Measurements from ENCODE around the gene ZKSCAN8.

The ZKSCAN8 gene

GRCh38 chr6:28139860-28140543, 1.7 kb upstream of the ZKSCAN8 start:
- DNase-seq (ENCODE audit: low read depth) = no peak
- H3K4me3 ChIP-seq (ENCODE audit: control insufficient read depth, low read depth, low read length) = no peak overlapping the region
- no peak for TF ChIP-seq CTCF (IDR thresholded peaks at IDR 0.05; ENCODE audit: control insufficient read depth, insufficient read depth, low read depth, low read length, missing control alignments)

GRCh38 chr6:28140616-28141015, 1.1 kb upstream of the ZKSCAN8 start:
- DNase-seq (ENCODE audit: low read depth) = no peak
- no peak overlapping the region for H3K4me3 ChIP-seq (ENCODE audit: control insufficient read depth, low read depth, low read length)

GRCh38 chr6:28142446-28142845, 763 bp downstream of the ZKSCAN8 start:
- DNase-seq (ENCODE audit: low read depth) = no peak
- TF ChIP-seq CTCF (IDR thresholded peaks at IDR 0.05; ENCODE audit: control insufficient read depth, insufficient read depth, low read depth, low read length, missing control alignments) = no peak
- H3K4me3 ChIP-seq (ENCODE audit: control insufficient read depth, low read depth, low read length) = peak overlapping the region; percentile 97

More at GRCh38 chr6:28140616-28141015, 1.1 kb upstream of the ZKSCAN8 start:
- no peak for TF ChIP-seq CTCF (IDR thresholded peaks at IDR 0.05; ENCODE audit: control insufficient read depth, insufficient read depth, low read depth, low read length, missing control alignments)

GRCh38 chr6:28145231-28145630, 3.5 kb downstream of the ZKSCAN8 start:
- no peak for TF ChIP-seq CTCF (IDR thresholded peaks at IDR 0.05; ENCODE audit: control insufficient read depth, insufficient read depth, low read depth, low read length, missing control alignments)
- H3K4me3 ChIP-seq (ENCODE audit: control insufficient read depth, low read depth, low read length) = no peak overlapping the region
- DNase-seq (ENCODE audit: low read depth) = no peak

GRCh38 chr6:28152531-28152930, 10.8 kb downstream of the ZKSCAN8 start:
- DNase-seq (ENCODE audit: low read depth) = no peak
- no peak overlapping the region for H3K4me3 ChIP-seq (ENCODE audit: control insufficient read depth, low read depth, low read length)
- TF ChIP-seq CTCF (IDR thresholded peaks at IDR 0.05; ENCODE audit: control insufficient read depth, insufficient read depth, low read depth, low read length, missing control alignments) = no peak

DNA sequence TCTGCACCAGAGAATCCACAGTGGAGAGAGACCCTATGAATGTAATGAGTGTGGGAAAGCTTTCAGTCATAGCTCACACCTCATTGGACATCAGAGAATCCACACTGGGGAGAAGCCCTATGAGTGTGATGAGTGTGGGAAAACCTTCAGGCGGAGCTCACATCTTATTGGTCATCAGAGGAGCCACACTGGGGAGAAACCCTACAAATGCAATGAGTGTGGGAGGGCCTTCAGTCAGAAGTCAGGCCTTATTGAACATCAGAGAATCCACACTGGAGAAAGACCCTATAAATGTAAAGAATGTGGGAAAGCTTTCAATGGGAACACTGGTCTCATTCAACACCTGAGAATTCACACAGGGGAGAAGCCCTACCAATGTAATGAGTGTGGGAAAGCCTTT, 11.9 kb downstream of the ZKSCAN8 start:
- no peak for DNase-seq (ENCODE audit: low read depth)
- no peak overlapping the region for H3K4me3 ChIP-seq (ENCODE audit: control insufficient read depth, low read depth, low read length)
- TF ChIP-seq CTCF (IDR thresholded peaks at IDR 0.05; ENCODE audit: control insufficient read depth, insufficient read depth, low read depth, low read length, missing control alignments) = no peak

Data from AG09309 (cell line).